Loucy (cell line): ENCODE data around the gene CBX2.

Experiments
- EZH2phosphoT487 ChIP-seq: fragments of 200-600 bp; IDR thresholded peaks from 2 replicates; pipeline ENCODE4 v1.6.1; 2018; ENCODE audit warnings: antibody characterized with exemption, mild to moderate bottlenecking, moderate library complexity, borderline replicate concordance
- TF ChIP-seq, protein P1 (sequence below): fragments of 200-600 bp; sonication (generic); conservative IDR thresholded peaks from 2 replicates; pipeline ENCODE4 v1.5.1; 2014; ENCODE audit warnings: mild to moderate bottlenecking, antibody characterized with exemption, low read length

- TF ChIP-seq, protein P1, sequence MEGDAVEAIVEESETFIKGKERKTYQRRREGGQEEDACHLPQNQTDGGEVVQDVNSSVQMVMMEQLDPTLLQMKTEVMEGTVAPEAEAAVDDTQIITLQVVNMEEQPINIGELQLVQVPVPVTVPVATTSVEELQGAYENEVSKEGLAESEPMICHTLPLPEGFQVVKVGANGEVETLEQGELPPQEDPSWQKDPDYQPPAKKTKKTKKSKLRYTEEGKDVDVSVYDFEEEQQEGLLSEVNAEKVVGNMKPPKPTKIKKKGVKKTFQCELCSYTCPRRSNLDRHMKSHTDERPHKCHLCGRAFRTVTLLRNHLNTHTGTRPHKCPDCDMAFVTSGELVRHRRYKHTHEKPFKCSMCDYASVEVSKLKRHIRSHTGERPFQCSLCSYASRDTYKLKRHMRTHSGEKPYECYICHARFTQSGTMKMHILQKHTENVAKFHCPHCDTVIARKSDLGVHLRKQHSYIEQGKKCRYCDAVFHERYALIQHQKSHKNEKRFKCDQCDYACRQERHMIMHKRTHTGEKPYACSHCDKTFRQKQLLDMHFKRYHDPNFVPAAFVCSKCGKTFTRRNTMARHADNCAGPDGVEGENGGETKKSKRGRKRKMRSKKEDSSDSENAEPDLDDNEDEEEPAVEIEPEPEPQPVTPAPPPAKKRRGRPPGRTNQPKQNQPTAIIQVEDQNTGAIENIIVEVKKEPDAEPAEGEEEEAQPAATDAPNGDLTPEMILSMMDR = no peak
- TF ChIP-seq EZH2phosphoT487 = no peak
Observed at GRCh38 chr17:79755591-79755990, 22.4 kb upstream of the CBX2 start.
